Activated B cell treated with CpG ODN at 0.5 μM for 24 hours (primary cell): ENCODE measurements around the gene BIK. TPM values are rescaled to one million over a fixed set of nuclear protein-coding genes. Genes with fewer than 3 reads are reported as not detected.

Experiments
- ATAC-seq: fragments of 200-7000 bp; cut with Tn5 transposase; one replicate; pipeline ENCODE4 v1.10.0; 2021; ENCODE audit warnings: low read depth, mild to moderate bottlenecking, moderate library complexity
- CTCF ChIA-PET: fragments of 350-600 bp; sonication (Branson Sonifier 250); formaldehyde crosslinking; loops from one replicate; lab custom pipeline; 2021; ENCODE audit warnings: antibody characterized with exemption; lab: Charles Lee
- POLR2A ChIA-PET: fragments of 350-600 bp; sonication (Branson Sonifier 250); formaldehyde crosslinking; loops from one replicate; lab custom pipeline; 2021; ENCODE audit warnings: antibody characterized with exemption; lab: Charles Lee
- DNase-seq: peaks from one replicate; pipeline ENCODE4 v3.0.0; 2022
- H3K27ac Mint-ChIP-seq: one replicate; pipeline ENCODE4 v1.8.0; 2020; ENCODE audit warnings: mixed read lengths
- H3K27me3 Mint-ChIP-seq: one replicate; pipeline ENCODE4 v1.8.0; 2021; ENCODE audit warnings: mixed read lengths
- H3K36me3 Mint-ChIP-seq: one replicate; pipeline ENCODE4 v1.8.0; 2021; ENCODE audit warnings: low read depth, mixed read lengths
- H3K4me1 Mint-ChIP-seq: one replicate; pipeline ENCODE4 v1.8.0; 2021; ENCODE audit warnings: mixed read lengths
- H3K4me3 Mint-ChIP-seq: one replicate; pipeline ENCODE4 v1.8.0; 2020; ENCODE audit warnings: mild to moderate bottlenecking, mixed read lengths
- H3K9me3 Mint-ChIP-seq: one replicate; pipeline ENCODE4 v1.8.0; 2020; ENCODE audit warnings: mixed read lengths
- CTCF ChIP-seq: fragments of 200-600 bp; IDR thresholded peaks from one replicate; pipeline ENCODE4 v1.8.0; 2022; ENCODE audit warnings: antibody characterized with exemption, mild to moderate bottlenecking
- intact Hi-C: fragments of 100-400 bp; cut with micrococcal nuclease; formaldehyde crosslinking; loops from one replicate; pipeline ENCODE4 v1.15.1; 2024
- total RNA-seq: library from RNA; stranded (reverse); gene quantifications from 2 replicates; pipeline ENCODE4 v1.2.3, GENCODE V29; 2022

Gene BIK
- total RNA-seq, 1 donor from 2014 or later = 2.6 TPM

- ChIA-PET CTCF (no interaction called here), POLR2A (interaction anchor here (0.6 to 0.7 kb wide), 2 partner anchors 17 to 1065 kb away, joined by 5 to 15 read pairs; no protein-coding TSS in a partner anchor)
- ATAC-seq (no peak), DNase-seq (no peak)
- Mint-ChIP-seq H3K27me3 (peaks cover 5% of the 10 kb centered on the region), H3K36me3 (peaks cover 32% of the 10 kb centered on the region), H3K4me1 (peaks cover 18% of the 10 kb centered on the region), H3K9me3 (no peaks in the 10 kb centered on the region), H3K27ac (no peak overlapping the region), H3K4me3 (no peak overlapping the region)
- no peak for TF ChIP-seq CTCF
- intact Hi-C loops = no loop called here
Measured at GRCh38 chr22:43129426-43130425, 19.2 kb downstream of the BIK start.

- intact Hi-C loops = no loop called here
- ATAC-seq = no peak
- CTCF ChIA-PET = no interaction called here
- POLR2A ChIA-PET = interaction anchor here (0.6 kb wide), 1 partner anchor 295 kb away, joined by 3 read pairs; no protein-coding TSS in a partner anchor
- Mint-ChIP-seq H3K4me1 (peaks cover 22% of the 10 kb centered on the region), H3K36me3 (peaks cover 47% of the 10 kb centered on the region), H3K27me3 (peaks cover 5% of the 10 kb centered on the region), H3K27ac (no peak overlapping the region), H3K9me3 (no peaks in the 10 kb centered on the region), H3K4me3 (no peak overlapping the region)
- no peak for DNase-seq
- no peak for TF ChIP-seq CTCF
Measured at GRCh38 chr22:43131773-43132501, 21.4 kb downstream of the BIK start.

DNA sequence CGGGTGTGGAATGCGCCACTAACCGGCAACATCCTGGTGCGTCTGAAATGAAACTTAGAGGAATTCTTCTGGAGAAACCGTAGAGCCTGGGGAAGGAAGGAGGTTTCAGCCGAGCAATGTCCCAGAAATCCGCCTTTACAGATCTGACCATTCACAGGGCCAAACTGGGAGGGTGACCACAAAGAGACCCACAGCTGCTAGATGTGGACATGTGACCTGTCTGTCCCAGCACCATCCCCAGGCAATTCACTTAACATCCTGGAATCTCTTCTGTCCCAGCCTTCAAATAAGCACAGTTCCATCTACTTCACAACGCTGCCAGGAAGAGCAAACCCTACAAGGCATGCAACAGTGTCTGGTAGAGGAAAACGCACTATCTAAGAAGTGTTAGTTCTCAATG is 22.9 kb downstream of the BIK start:
- CTCF ChIA-PET = no interaction called here
- intact Hi-C loops = no loop called here
- H3K9me3 Mint-ChIP-seq = no peaks in the 10 kb centered on the region
- no peak for ATAC-seq
- no peak overlapping the region for H3K4me3 Mint-ChIP-seq
- POLR2A ChIA-PET = interaction anchor here (0.7 kb wide), 1 partner anchor 470 kb away, joined by 5 read pairs; no protein-coding TSS in a partner anchor
- H3K36me3 Mint-ChIP-seq = peaks cover 60% of the 10 kb centered on the region
- no peak for TF ChIP-seq CTCF
- H3K4me1 Mint-ChIP-seq = peaks cover 18% of the 10 kb centered on the region
- H3K27me3 Mint-ChIP-seq = peaks cover 2% of the 10 kb centered on the region
- H3K27ac Mint-ChIP-seq = no peak overlapping the region
- no peak for DNase-seq

GRCh38 chr22:43134553-43134952 is 24.0 kb downstream of the BIK start:
- no peaks in the 10 kb centered on the region for H3K27me3 Mint-ChIP-seq
- H3K4me1 Mint-ChIP-seq = peaks cover 8% of the 10 kb centered on the region
- peaks cover 69% of the 10 kb centered on the region for H3K36me3 Mint-ChIP-seq
- no peak for DNase-seq
- no peak for ATAC-seq
- no peak for TF ChIP-seq CTCF
- H3K4me3 Mint-ChIP-seq = no peak overlapping the region
- intact Hi-C loops = no loop called here
- ChIA-PET CTCF (no interaction called here), POLR2A (interaction anchor here (0.7 kb wide), 1 partner anchor 302 kb away, joined by 7 read pairs; no protein-coding TSS in a partner anchor)
- no peak overlapping the region for H3K27ac Mint-ChIP-seq
- H3K9me3 Mint-ChIP-seq = no peaks in the 10 kb centered on the region
